Retinal pigment epithelial cell (primary cell): Measurements from ENCODE around the gene PLD1.

ENCODE experiments used
- DNase-seq: peaks from one replicate; pipeline ENCODE4 v3.0.0-alpha.2; 2010; ENCODE audit warnings: low read depth
- H3K4me3 ChIP-seq: 2 replicates; pipeline ENCODE4 v1.5.1; 2011; ENCODE audit warnings: mild to moderate bottlenecking, low read length, control low read depth, moderate library complexity
- TF ChIP-seq, protein P1 (sequence below): conservative IDR thresholded peaks from 2 replicates; pipeline ENCODE4 v1.5.1; 2011; ENCODE audit warnings: low read depth, low read length, control low read depth, inconsistent platforms

Gene PLD1

DNA sequence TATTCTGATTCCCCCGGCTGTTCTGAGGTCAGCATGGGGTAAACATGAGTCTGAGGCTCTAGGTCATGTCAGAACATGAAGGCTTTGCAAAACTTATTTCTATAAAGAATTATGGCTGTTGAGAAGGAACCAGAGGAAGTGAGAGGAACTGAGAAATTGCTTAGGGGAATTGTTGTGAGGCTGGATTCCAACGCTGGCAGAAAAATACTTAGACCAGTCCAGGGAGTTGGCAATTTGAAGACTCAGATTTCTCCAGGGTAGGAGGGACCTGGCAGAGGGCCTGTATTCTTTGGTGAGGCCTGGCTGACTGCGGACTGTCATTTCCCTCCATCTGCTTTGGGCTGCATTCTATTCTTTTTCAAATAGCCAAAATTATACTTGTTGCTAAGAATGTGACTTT, 155.5 kb downstream of the PLD1 start:
- DNase-seq, result no peak
- H3K4me3 ChIP-seq, result no peak overlapping the region
- TF ChIP-seq, protein P1, sequence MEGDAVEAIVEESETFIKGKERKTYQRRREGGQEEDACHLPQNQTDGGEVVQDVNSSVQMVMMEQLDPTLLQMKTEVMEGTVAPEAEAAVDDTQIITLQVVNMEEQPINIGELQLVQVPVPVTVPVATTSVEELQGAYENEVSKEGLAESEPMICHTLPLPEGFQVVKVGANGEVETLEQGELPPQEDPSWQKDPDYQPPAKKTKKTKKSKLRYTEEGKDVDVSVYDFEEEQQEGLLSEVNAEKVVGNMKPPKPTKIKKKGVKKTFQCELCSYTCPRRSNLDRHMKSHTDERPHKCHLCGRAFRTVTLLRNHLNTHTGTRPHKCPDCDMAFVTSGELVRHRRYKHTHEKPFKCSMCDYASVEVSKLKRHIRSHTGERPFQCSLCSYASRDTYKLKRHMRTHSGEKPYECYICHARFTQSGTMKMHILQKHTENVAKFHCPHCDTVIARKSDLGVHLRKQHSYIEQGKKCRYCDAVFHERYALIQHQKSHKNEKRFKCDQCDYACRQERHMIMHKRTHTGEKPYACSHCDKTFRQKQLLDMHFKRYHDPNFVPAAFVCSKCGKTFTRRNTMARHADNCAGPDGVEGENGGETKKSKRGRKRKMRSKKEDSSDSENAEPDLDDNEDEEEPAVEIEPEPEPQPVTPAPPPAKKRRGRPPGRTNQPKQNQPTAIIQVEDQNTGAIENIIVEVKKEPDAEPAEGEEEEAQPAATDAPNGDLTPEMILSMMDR, result no peak

DNA sequence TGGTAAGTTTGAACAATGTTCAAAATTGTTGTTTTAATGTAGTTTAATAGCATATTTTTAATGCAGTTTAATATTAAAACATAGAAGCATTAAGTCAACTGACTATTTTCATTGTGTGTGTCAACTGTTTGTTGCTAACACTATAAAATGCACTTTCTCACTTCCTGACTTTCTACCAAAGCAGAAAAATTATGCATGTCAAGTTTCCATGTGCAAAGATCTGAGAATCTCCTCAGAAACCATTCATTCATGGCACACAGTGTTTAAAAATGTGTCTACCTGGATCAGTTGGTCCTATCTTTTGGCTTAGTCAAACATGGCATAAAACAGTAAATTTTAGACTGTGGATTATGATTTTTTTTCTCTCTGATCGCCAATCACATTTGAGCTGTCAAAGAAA, 156.0 kb downstream of the PLD1 start:
- H3K4me3 ChIP-seq, result no peak overlapping the region
- no peak for DNase-seq
- TF ChIP-seq, protein P1, result no peak

DNA sequence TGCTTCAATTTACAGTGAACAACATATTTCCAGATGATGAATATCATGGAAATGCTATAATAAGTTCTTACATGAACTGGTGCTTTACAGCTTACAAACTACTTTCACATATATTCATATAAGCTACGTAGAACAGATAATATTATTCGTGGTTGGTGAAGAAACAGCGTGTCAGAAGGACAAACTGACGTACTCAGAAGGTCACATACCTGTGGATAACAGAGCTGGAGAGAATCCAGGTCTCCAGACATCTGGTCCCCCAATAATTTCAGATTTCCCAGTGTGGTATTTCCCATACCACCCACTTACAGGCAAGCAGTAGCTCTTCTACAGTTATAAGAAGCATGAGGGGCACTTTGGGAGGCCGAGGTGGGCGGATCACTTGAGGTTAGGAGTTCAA, 156.6 kb downstream of the PLD1 start:
- TF ChIP-seq, protein P1, result no peak
- DNase-seq, result no peak

DNA sequence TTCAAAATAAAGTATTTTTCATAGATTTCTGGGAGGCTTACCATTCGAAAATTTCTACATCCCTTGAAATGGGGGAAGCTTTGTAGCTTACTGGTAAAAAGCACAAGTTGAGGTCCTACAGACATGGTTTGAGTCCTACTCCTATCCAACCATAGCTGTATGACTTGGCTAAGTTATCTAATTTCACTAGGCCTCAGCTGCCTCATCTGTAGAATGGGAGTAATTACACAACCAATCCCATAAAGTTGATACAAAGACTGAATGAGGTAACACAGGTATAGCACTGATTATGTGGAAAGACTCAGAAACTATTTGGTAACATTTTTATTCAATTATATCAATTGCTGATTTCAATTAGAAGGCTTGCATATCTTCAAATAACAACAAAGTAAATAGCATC, 157.4 kb downstream of the PLD1 start:
- TF ChIP-seq, protein P1, result no peak
- H3K4me3 ChIP-seq, result no peak overlapping the region
- DNase-seq, result no peak

More for the DNA sequence above, 156.6 kb downstream of the PLD1 start:
- no peak overlapping the region for H3K4me3 ChIP-seq

DNA sequence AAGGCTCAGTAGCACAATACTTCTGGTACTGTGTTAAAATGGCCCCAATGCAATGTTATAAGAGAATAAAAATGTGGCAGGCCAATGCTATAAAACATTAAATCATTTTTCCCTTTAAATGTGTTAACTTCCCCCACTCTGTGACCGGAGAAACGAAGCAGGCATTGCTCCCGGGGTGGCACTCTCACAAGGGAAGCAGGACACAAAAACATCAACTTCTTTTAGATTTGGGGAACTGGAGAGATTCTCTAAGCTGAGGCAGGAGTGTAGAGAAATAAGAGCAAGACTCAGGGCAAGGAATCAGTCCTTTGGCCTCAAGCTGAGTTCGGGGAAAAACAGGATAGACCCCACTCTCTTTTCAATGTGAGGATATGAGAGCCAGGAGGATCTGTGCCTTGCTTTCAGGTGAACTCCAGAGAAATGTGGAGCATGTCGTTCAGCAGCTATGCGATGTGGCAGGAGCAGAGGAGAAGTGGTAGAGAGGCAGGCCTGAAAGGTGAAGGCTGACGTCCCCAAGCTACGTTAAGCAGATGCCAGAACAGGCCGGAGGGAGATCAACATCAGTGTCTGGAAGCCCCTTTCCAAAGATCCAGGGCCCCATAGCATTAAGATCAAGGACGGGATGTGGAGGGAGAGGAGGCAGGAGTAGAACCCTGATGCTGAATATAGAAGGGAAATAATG, 160.2 kb downstream of the PLD1 start:
- TF ChIP-seq, protein P1, result no peak
- no peak for DNase-seq
- H3K4me3 ChIP-seq, result no peak overlapping the region

DNA sequence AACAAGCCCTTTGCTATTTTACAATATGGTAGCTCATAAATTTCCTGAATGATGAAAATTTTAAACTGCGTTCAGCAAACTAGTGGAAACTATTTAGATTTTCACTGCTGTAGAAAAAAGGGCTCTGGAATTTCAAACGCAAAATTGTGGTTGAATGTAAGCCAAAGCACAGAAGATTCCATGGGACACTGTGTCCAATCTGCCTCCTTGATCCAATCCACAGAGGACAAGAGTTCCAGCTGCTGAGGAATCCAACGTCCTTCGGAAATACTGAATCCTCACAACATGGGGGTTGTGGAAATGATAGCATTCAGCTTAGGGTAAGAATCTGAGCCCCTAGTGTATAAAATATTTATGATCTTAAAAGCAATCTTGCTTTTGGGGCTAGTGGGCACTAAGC, 161.0 kb downstream of the PLD1 start:
- TF ChIP-seq, protein P1, result no peak
- DNase-seq, result no peak
- no peak overlapping the region for H3K4me3 ChIP-seq

DNA sequence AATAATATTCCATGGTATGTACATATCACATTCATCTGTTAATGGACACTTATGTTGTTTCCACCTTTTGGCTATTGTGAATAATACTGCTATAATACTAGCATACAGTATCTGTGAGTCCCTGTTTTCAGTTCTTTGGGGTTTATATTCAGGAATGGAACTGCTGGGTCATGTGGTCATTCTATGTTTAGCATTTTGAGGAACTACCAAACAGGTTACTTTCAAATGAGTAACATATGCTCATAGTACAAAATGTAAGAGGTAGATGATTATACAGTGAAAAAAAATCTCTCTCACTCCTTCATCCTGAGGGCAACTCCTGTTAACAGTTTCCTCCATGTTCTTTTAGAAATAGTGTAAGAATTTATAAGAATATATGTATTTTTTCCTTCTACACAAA, 162.2 kb downstream of the PLD1 start:
- TF ChIP-seq, protein P1, result no peak
- DNase-seq, result no peak
- no peak overlapping the region for H3K4me3 ChIP-seq
